ENCODE results near the gene NOD2. TPM values are rescaled to one million over a fixed set of nuclear protein-coding genes. Genes with fewer than 3 reads are reported as not detected.

NOD2 gene
- total and polyA plus RNA-seq, 2 of the 13 experiments (the other 11 are each of a cell fraction or from before 2014, with no cell fraction given), result 0.27 to 0.81 TPM

GRCh38 chr16:50669741-50670140 lies 23.7 kb upstream of the NOD2 start:
- Histone ChIP-seq H3K36me3 (replicated peaks in 1 of 2; ENCODE audit: control insufficient read depth in 1 of 2, insufficient read depth in 2 of 2, low read length in 2 of 2) (no peaks in the 10 kb centered on the region), H3K27ac (ENCODE audit: extremely low read length, insufficient read depth, low read length) (no peak overlapping the region), H4K20me1 (ENCODE audit: insufficient read depth, low read length) (no peaks in the 10 kb centered on the region), H3K79me2 (ENCODE audit: insufficient read depth, low read length) (no peaks in the 10 kb centered on the region), H3K4me1 (ENCODE audit: insufficient read depth, low read length) (peaks cover 36% of the 10 kb centered on the region), H3K4me3 (replicated peaks in 1 of 3; ENCODE audit: insufficient read depth in 1 of 3, low read depth in 2 of 3, low read length in 3 of 3) (no peak overlapping the region), H3K27me3 (ENCODE audit: control insufficient read depth in 1 of 2, insufficient read depth in 2 of 2, low read length in 2 of 2) (no peaks in the 10 kb centered on the region), H3K9me3 (ENCODE audit: low read length) (peaks cover 34% of the 10 kb centered on the region), H3K4me2 (ENCODE audit: low read depth, low read length) (no peak overlapping the region), H2AFZ (ENCODE audit: low read length) (no peak overlapping the region), H3K9ac (ENCODE audit: insufficient read depth, low read depth, low read length) (no peak overlapping the region)
- POLR2A ChIA-PET, result no interaction called here
- CTCF ChIA-PET (ENCODE audit: low intra/inter-chr PET ratio, low total read pairs), result no interaction called here
- FAIRE-seq (no peak), DNase-seq (ENCODE audit: low spot score) (no peak), ATAC-seq (no peak)
- 100% methylated on average over 3 of the region's 4 CpGs for WGBS (ENCODE audit: low lambda C conversion rate)
- BruUV-seq (replicated peaks), result no TSS peak
- intact Hi-C loops (cut with micrococcal nuclease; ENCODE audit: unreplicated experiment) (loop anchor here (5.0 to 10.0 kb wide), 3 partner anchors 73 to 425 kb away; partner anchors contain the start of gene CYLD), in situ Hi-C loops (cut with HindIII; ENCODE audit: extremely low pct_ligation_motif_present, low pct_unique_long_range_greater_than_20kb) (loop anchor here (5.0 to 10.0 kb wide), 3 partner anchors 138 to 405 kb away; partner anchors contain the start of gene ADCY7)
- TF ChIP-seq ZNF7 (CRISPR knock-in tag; IDR thresholded peaks at IDR 0.05) (no peak), ZBTB49 (CRISPR knock-in tag; IDR thresholded peaks at IDR 0.05; ENCODE audit: borderline replicate concordance) (no peak), ZNF619 (CRISPR knock-in tag; IDR thresholded peaks at IDR 0.05) (no peak), GLI4 (CRISPR knock-in tag; IDR thresholded peaks at IDR 0.05; ENCODE audit: borderline replicate concordance) (no peak), PAX8 (CRISPR knock-in tag; IDR thresholded peaks at IDR 0.05; ENCODE audit: borderline replicate concordance) (no peak)

DNA sequence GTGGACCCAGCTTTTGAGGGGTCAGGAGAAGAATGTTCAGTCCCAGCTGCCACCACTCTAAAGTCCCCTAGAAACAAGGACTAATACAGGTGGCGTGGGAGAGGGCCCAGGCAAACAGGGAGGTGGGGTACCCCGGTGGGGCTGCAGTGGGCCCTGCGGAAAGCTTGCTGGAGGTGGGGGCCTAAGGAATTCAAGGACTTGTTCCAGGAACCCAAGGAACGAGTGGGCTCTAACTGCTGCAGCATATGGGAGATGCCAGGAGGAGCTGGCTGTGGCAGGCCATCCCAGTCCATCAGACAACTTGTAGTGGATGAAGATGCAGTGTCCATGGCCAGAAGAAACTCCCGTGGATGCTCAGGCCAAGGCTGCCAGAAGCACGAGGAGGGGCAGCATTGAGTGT lies 22.9 kb upstream of the NOD2 start:
- Histone ChIP-seq H3K9me3 (ENCODE audit: low read length) (peaks cover 34% of the 10 kb centered on the region), H3K27ac (ENCODE audit: extremely low read length, insufficient read depth, low read length) (no peak overlapping the region), H3K4me3 (replicated peaks in 1 of 3; ENCODE audit: insufficient read depth in 1 of 3, low read depth in 2 of 3, low read length in 3 of 3) (no peak overlapping the region), H3K79me2 (ENCODE audit: insufficient read depth, low read length) (no peaks in the 10 kb centered on the region), H3K9ac (ENCODE audit: insufficient read depth, low read depth, low read length) (no peak overlapping the region), H3K4me1 (ENCODE audit: insufficient read depth, low read length) (peaks cover 31% of the 10 kb centered on the region), H3K27me3 (ENCODE audit: control insufficient read depth in 1 of 2, insufficient read depth in 2 of 2, low read length in 2 of 2) (no peaks in the 10 kb centered on the region; a peak in 1 of 5 replicates), H2AFZ (ENCODE audit: low read length) (no peak overlapping the region), H3K4me2 (ENCODE audit: low read depth, low read length) (no peak overlapping the region), H4K20me1 (ENCODE audit: insufficient read depth, low read length) (no peaks in the 10 kb centered on the region), H3K36me3 (replicated peaks in 1 of 2; ENCODE audit: control insufficient read depth in 1 of 2, insufficient read depth in 2 of 2, low read length in 2 of 2) (no peaks in the 10 kb centered on the region)
- intact Hi-C loops (cut with micrococcal nuclease; ENCODE audit: unreplicated experiment), result no loop called here
- DNase-seq (ENCODE audit: low spot score) (no peak), ATAC-seq (no peak), FAIRE-seq (no peak)
- POLR2A ChIA-PET, result no interaction called here
- CTCF ChIA-PET (ENCODE audit: low intra/inter-chr PET ratio, low total read pairs), result interaction anchor here (2.2 kb wide), 1 partner anchor 136 kb away, joined by 20 read pairs; no protein-coding TSS in a partner anchor
- 41% methylated on average over 6 of the region's 6 CpGs for WGBS (ENCODE audit: low lambda C conversion rate)
- in situ Hi-C loops (cut with HindIII; ENCODE audit: extremely low pct_ligation_motif_present, low pct_unique_long_range_greater_than_20kb), result no loop called here
- BruUV-seq (replicated peaks), result no TSS peak
- TF ChIP-seq ZNF564 (CRISPR knock-in tag; IDR thresholded peaks at IDR 0.05) (no peak), ZNF260 (CRISPR knock-in tag; IDR thresholded peaks at IDR 0.05; ENCODE audit: borderline replicate concordance, low read depth) (no peak), SOX5 (CRISPR knock-in tag; IDR thresholded peaks at IDR 0.05; ENCODE audit: borderline replicate concordance) (no peak), ZNF24 (IDR thresholded peaks at IDR 0.05) (no peak), UBTF (CRISPR knock-in tag; IDR thresholded peaks at IDR 0.05) (no peak), ZNF33B (CRISPR knock-in tag; IDR thresholded peaks at IDR 0.05) (no peak), ZNF792 (CRISPR knock-in tag; IDR thresholded peaks at IDR 0.05) (no peak), KAT8 (CRISPR knock-in tag; IDR thresholded peaks at IDR 0.05) (no peak), SIX4 (CRISPR knock-in tag; IDR thresholded peaks at IDR 0.05) (no peak), TCF12 (IDR thresholded peaks at IDR 0.05) (no peak), TCF12 (CRISPR knock-in tag; IDR thresholded peaks at IDR 0.05) (no peak), BCL6 (CRISPR knock-in tag; IDR thresholded peaks at IDR 0.05) (no peak)

Measured in HepG2 (cell line).